Lower leg skin (tissue), 4 donors: ENCODE data around the gene CCDC88C. TPM values are rescaled to one million over a fixed set of nuclear protein-coding genes. Genes with fewer than 3 reads are reported as not detected.

Experiments
- DNase-seq, 2 donors: peaks; one replicate each; pipeline ENCODE4 v3.0.0-alpha.2; 2019; ENCODE audit warnings: low spot score in 2 of 2
- H3K4me3 ChIP-seq: fragments of 200-600 bp; sonication (generic); 2 replicates; pipeline ENCODE4 v1.5.1; 2017; ENCODE audit warnings: mild to moderate bottlenecking, low read depth; ENCODE audit not compliant: poor library complexity, severe bottlenecking
- POLR2A ChIP-seq, 2 donors: fragments of 450-650 bp; IDR thresholded peaks; one replicate each; pipeline ENCODE4 v1.6.1; 2016 to 2017; ENCODE audit warnings: antibody characterized with exemption in 2 of 2, mild to moderate bottlenecking in 1 of 2, moderate library complexity in 1 of 2
- WGBS, 2 donors: methylation state at CpG; one replicate each; pipeline ENCODE4 v1.1.5; 2018; 5-methylcytosine and 5-hydroxymethylcytosine counted together
- intact Hi-C: fragments of 100-400 bp; cut with DNase I; formaldehyde crosslinking; loops from one replicate; pipeline ENCODE4 v1.15.0; 2023; ENCODE audit warnings: low total_unique reads
- total RNA-seq, 4 donors: library from RNA; depleted of rRNA; stranded (reverse); fragments of >200 nt; gene quantifications; one replicate each; pipeline ENCODE4 v1.1.0, GENCODE V29; 2016
- TF ChIP-seq, protein P1 (sequence below), 3 donors: fragments of 450-650 bp; IDR thresholded peaks; one replicate each; pipeline ENCODE4 v1.5.1; 2016; ENCODE audit warnings: antibody characterized with exemption in 3 of 3, mild to moderate bottlenecking in 3 of 3, moderate library complexity in 2 of 3

CCDC88C gene
- total RNA-seq, 4 donors from 2014 or later: 8.5 to 21.8 (median 13.4) TPM

DNA sequence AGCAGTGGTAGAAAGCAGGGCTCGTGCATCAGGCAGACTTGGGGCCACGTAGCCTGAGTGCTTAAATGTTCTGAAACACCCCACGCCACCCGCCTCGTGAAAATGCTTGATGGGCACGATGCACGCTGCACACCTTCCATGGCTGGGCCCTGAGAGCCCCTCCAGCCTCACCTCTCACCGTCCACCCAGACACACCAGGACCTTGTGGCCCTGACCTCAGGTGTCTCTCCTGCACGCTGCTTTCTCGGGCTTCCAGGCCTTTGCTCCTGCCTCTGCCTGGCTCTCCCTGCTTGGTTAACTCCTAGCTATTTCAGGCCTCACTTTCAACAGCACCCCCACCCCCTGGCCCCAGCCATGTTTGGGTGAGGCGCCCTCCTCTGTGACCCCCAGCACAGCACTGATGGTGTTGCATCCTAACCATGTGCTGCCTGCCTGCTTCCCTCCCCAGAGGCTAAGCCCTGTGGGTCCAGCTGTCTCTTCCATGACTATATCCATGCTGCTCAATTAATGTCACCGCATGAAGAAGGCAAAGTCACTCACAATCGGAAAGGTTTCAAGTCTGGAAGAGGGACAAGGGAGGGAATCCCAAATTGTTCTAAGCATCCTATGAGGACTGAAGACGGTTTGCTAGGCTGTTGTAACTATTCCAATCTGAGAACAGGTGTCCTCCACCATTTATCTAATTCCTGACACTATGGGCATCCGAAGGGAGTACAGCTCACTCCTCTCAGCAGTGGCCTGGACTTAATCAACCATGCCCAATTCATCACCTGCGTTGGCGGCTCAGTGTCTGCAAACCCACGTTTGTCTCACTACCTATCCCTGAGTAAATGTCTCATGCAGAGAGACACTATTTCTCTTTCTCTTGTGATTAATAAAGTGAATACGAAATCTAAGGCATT lies 82.2 kb downstream of the CCDC88C start:
- no peak overlapping the region for H3K4me3 ChIP-seq
- 91 to 93% methylated on average over 19 of the region's 19 CpGs for WGBS, 2 donors
- no peak for DNase-seq
- intact Hi-C loops: no loop called here
- no peak for TF ChIP-seq POLR2A (IDR thresholded peaks at IDR 0.05)
- TF ChIP-seq, protein P1, sequence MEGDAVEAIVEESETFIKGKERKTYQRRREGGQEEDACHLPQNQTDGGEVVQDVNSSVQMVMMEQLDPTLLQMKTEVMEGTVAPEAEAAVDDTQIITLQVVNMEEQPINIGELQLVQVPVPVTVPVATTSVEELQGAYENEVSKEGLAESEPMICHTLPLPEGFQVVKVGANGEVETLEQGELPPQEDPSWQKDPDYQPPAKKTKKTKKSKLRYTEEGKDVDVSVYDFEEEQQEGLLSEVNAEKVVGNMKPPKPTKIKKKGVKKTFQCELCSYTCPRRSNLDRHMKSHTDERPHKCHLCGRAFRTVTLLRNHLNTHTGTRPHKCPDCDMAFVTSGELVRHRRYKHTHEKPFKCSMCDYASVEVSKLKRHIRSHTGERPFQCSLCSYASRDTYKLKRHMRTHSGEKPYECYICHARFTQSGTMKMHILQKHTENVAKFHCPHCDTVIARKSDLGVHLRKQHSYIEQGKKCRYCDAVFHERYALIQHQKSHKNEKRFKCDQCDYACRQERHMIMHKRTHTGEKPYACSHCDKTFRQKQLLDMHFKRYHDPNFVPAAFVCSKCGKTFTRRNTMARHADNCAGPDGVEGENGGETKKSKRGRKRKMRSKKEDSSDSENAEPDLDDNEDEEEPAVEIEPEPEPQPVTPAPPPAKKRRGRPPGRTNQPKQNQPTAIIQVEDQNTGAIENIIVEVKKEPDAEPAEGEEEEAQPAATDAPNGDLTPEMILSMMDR (IDR thresholded peaks at IDR 0.05): no peak

DNA sequence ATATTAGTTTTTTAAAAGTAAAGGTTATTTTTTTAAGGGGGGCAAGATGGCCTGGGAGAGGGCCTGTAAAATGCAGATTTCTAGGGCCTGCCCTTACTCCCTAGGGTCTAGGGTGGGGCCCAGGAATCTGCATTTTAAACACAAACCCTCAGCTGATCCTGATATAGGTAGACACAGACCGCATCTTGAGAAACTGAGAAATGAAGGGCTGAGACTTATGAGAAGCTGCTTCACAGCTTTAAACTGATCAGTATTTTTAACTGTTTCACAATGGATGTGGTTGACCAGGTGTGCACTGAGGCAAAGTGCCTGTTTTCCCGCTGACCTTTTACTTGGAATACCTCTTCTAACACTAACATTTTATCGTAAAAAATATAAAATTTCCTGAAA lies 84.0 kb downstream of the CCDC88C start:
- WGBS, 2 donors: 94 to 97% methylated on average over 3 of the region's 3 CpGs
- intact Hi-C loops: no loop called here

DNA sequence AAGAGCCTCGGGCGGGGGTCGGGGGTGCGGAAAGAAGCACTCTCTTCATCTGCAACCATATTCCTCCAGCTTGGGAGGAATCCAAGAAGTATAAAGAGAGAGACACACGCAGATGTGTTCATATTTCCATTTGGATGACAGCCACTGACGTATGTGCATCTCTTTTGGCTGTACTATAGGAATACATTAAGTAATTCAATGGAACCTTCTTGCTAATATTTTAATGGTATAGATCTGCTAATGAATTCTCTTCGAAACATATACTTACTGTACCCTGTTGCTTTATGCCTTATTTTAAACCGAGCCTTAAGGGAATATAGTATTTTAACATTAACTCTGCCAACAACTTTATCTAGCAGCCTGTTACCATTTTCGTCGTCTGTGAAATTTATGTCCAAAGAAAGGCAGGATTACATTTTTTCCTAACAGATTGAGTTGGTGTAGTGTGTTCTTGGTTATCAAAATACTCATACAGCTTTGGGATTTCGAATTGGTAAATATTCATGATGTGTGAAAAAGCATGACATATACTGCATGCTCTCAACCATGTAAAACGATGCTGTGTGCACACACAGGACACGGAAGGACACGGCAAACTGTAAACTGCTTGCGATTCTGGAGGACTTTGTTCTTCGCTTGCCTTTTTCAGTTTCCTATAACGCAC lies 84.5 kb downstream of the CCDC88C start:
- WGBS, 2 donors: 73 to 83% methylated on average over 17 of the region's 17 CpGs
- no peak for TF ChIP-seq POLR2A (IDR thresholded peaks at IDR 0.05)
- TF ChIP-seq, protein P1 (IDR thresholded peaks at IDR 0.05): no peak
- intact Hi-C loops: no loop called here
- no peak for DNase-seq
- H3K4me3 ChIP-seq: no peak overlapping the region

More for the DNA sequence above, 84.0 kb downstream of the CCDC88C start:
- DNase-seq: no peak
- no peak overlapping the region for H3K4me3 ChIP-seq
- no peak for TF ChIP-seq POLR2A (IDR thresholded peaks at IDR 0.05)
- TF ChIP-seq, protein P1 (IDR thresholded peaks at IDR 0.05): no peak

DNA sequence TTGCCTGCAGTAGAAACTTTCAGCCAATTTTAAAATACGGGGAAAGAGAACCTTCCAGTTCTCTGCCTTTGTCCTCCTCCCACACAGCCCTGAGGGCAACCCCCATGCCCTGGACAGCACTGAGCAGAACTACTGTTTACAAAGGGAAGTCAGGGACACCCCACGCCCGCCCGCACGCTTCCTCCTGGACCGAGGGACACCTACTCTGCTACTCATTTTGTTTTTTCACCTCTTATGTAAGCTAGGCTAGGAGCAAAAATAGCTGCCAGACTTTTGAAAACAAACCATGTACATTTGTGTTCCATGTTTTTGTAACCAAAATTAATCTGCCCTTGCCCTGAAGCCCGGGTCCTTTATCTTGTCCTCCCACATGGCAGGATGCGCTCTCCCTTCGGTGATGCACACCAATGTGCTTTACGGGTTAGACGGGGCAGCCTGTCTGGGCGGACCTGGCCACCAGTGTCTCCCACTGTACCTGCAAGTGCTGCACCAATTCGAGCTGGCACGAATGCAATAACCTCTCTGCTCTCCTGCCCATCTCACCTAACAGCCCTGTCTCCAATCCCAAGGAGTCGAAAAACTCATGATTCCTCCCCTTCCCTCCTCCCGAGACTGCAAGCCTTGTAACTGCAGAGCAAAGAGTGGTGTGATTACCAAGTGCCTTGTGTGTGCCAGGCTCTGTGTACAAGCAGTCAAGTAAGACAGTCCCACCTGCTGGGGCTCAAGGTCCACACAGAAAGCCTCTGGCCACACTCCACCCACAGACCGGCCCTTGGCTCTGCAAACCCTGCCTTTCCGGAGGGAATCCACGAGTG lies 85.2 kb downstream of the CCDC88C start:
- no peak overlapping the region for H3K4me3 ChIP-seq
- TF ChIP-seq, protein P1 (IDR thresholded peaks at IDR 0.05): no peak
- TF ChIP-seq POLR2A (IDR thresholded peaks at IDR 0.05): no peak
- intact Hi-C loops: no loop called here
- no peak for DNase-seq
- 58 to 61% methylated on average over 19 of the region's 19 CpGs for WGBS, 2 donors

DNA sequence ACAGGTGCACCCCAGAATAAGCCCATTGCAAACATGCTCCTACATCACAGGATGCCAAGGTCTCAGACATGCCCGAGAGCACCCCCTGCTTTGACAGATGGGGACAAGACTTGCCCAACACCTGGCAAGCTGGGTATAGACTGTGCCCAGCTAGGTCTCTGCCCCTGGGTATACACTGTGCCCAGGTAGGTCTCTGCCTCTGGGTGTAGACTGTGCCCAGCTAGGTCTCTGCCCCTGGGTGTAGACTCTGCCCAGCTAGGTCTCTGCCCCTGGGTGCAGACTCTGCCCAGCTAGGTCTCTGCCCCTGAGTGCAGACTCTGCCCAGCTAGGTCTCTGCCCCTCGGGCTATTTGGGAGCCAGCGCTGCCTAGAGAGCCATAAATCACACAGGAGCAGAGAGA lies 85.9 kb downstream of the CCDC88C start:
- intact Hi-C loops: no loop called here
- no peak overlapping the region for H3K4me3 ChIP-seq
- 56 to 62% methylated on average over 2 to 3 of the region's 3 CpGs for WGBS, 2 donors
- no peak for DNase-seq
- TF ChIP-seq, protein P1 (IDR thresholded peaks at IDR 0.05): no peak
- no peak for TF ChIP-seq POLR2A (IDR thresholded peaks at IDR 0.05)
